GM21423 (cell line): ENCODE results near the gene SH3PXD2A.

Experiments used
- ATAC-seq: cut with Tn5 transposase; IDR thresholded peaks from one replicate; pipeline ENCODE4 v1.9.1; 2021; ENCODE audit warnings: mild to moderate bottlenecking, moderate library complexity; ENCODE audit not compliant: unreplicated experiment

The SH3PXD2A gene

GRCh38 chr10:103729851-103730250 lies 125.5 kb downstream of the SH3PXD2A start:
- ATAC-seq, result no peak

- ATAC-seq, result no peak
Measured at GRCh38 chr10:103727991-103728689, 127.2 kb downstream of the SH3PXD2A start.

DNA sequence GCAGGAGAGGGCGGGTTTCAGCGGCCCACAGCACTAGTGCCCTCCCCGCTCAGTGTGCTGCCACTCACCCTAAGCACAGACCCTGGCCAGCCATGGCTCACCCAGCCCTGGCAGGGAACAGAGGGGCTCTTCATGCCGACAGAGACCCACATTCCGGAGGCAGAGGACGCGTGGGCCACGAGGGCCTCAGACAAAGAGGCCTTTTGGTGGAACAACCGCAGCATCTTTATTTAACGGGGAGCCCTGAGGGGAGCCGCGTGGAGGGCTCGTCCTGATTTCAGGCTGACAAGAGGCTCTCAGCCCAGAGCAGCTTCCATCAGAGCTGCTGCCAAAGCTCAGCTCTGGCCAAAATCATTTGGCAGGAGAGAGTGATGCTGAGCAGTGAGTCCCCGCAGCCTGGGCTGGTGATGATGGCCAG lies 127.8 kb downstream of the SH3PXD2A start:
- ATAC-seq, result no peak

DNA sequence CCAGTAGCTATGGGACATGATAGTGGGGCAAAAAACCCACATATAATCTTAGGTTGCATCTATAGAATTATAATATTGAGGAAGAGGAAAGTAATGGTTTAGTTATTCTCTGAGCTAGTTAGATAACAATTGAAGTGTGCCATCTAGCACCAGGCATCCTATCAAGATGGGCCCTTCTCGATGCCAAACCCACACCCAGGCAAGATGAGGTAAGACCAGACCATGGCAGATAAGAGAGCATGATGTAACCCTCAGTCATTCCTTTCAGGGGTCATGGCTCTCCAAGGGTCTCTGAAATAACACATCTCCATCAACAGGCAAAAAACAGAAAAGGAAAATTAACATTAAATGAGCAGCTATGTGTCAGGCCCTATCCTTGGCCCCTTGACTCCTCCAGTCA lies 128.7 kb downstream of the SH3PXD2A start:
- no peak for ATAC-seq

DNA sequence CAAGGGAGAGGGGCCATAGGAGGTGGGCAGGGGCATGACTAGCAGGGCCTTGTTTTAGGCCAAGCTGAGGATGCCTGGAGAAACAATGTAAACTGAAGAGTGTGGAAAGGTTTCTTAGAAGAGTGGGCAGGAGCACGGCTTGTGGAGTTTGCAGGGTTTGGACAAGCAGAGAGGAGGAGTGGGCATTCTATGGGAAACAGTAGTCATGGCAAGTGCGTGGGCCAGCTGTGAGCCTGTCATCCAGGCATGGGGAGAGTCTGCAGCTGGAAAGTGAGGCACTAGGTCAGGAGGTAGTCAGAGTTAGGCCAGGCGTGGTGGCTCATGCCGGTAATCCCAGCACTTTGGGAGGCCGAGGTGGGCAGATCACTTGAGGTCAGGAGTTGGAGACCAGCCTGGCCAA lies 130.1 kb downstream of the SH3PXD2A start:
- no peak for ATAC-seq

DNA sequence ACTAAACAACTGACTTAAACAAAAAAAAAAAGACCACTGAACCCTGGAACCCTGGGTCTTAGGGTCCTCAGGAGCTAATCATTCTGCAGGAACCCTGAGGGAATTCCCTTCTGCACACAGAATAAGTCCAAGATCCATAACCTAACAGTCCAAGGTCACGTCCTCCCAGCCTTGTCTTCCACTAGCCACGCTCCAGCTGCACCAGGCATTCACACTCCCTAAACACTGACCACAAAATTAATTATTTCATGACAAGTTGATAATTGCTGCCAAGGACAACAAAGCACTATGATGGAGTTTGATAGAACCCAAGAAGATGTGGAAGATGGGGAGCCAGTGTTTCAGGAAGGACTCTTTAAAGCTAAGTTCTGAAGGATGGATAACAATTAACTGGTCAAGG lies 130.6 kb downstream of the SH3PXD2A start:
- ATAC-seq, result no peak

GRCh38 chr10:103724074-103724473 lies 131.3 kb downstream of the SH3PXD2A start:
- ATAC-seq, result no peak

DNA sequence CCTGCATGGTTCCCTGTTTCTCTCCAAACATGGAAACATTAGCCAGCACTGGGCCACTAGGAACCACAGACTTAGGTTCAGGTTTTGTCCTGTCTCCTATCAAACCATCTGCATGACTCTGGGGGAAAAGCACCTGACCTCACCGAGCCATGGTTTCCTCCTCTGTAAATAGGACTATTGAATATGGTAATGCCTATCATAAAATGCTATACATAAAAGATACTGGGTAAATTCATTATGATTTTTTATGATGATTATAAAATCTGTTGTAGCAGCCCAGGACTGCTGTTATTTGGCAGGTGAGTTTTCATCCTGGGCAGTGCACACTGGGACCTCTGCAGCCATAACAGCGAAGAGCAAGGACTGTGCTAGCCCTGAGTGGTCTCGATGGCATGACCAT lies 131.8 kb downstream of the SH3PXD2A start:
- no peak for ATAC-seq

DNA sequence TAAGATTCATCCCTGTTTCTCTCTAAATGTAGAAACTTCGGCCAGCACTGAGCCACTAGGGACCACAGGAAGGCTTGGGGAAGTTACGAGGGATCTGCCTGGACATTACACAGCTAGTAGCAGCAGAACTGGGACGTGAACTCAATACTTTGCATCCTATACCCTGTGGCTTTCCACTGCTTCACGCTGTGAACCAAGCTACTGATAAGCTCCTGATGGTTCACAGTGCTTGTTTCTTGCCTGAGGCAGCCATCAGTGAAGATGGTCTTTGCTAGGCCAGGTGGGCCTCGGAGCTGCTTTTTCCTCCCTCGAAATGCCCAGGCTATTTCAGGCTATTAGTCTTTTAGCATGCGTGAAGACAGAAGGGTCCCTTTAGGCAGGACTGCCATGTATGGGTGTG lies 132.7 kb downstream of the SH3PXD2A start:
- no peak for ATAC-seq

- ATAC-seq, result no peak
Measured at GRCh38 chr10:103720964-103721335, 134.4 kb downstream of the SH3PXD2A start.

GRCh38 chr10:103720328-103720963 lies 134.9 kb downstream of the SH3PXD2A start:
- ATAC-seq, result no peak

DNA sequence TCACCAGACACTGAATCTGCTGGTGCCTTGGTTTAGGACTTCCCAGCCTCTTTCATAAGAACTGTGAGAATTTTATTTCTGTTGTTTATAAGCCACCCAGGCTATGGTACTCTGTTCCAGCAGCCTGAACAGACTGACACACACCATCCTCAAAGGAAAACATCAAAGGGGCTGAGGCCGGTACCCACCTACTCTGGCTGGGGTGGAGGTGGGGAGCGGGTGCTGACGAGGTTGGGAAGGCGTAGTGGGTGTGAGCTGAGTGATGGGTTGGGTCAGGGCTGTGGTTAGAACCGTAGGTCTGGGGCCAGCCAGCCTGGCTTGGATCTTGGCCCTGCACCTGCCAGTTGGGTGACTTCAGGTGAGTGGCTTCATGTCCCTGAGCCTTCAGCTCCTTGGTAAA lies 136.3 kb downstream of the SH3PXD2A start:
- no peak for ATAC-seq

DNA sequence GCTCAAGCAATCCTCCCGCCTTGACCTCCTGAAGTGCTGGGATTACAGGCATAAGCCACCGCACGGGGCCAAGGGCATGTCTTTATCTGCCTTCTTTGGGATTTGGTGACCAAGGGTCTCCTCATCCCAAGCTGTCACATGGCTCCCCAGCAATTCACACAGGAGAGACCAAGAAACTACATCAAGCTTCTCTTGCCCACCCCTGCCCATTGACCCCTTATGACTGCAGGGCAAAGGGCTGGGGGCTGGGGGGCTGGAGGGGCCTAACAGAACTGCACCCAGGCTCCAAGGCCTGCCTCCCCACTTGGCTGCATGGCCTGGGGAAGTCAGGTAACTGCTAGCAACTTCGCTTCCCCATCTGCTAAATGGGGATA lies 137.1 kb downstream of the SH3PXD2A start:
- ATAC-seq, result no peak

GRCh38 chr10:103717341-103718246 lies 137.8 kb downstream of the SH3PXD2A start:
- no peak for ATAC-seq

DNA sequence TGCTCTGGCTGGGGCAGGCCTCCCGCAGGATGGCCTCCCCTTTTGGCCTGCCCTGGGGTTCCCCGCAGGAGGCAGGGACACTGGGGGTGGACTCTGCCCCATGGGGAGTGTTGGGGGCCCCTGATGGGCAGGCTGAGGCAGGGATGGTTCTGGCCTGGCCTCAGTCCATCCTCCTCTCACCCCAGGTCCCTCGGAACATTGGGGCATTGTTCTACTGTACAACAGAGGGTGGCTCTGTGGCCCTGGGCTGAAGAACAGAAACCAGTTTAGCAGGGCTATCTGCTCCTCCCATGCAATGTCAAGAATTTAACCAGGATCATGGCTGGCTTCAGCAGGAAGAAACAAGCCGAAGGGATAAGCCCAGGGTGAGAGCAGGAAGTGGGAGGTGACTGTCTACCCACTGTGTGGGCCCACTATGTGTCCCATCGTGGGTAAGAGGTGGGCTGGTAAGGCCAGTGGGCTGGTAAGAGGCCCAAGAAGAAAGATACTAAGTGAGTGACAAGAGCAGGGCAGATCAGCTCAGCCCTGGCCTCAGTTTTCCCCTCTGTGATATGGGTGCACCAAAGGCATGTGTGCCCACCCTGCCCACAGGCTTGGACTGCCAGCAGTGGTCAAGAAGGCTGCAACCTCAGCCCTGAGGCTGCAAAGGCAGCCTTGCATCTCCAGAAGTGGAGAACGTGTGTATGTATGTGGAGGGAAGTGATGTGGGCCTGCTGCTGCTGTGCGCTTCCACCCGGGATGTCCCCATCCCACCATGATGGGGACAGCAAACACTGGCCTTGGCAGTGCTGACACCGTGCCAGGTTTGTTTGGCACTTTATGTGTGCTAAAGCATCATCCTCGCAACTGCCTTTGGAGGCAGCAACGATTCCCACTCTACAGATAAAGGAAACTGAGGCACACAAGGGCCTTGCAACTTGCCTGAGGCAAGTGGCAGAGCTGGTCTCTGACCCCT lies 138.9 kb downstream of the SH3PXD2A start:
- ATAC-seq, result no peak

DNA sequence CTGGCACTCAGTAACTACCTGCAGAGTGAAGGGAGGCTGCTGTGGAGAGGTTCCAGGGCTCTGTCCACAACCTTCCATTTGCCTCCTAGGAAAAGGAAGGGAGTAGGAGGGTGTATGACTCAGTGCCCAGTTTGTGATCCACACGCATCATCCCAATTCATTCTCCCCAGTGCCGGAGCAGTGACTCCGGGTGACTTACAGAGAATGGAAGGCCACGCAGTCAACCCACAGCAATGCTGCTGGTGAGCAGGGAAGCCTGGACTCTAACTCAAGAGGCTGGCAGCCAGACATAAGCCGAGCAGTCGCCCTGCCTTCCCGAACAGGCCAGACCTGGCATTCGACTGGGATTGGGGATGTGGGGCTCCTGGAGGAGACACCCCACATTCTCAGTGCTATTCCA lies 139.9 kb downstream of the SH3PXD2A start:
- no peak for ATAC-seq

DNA sequence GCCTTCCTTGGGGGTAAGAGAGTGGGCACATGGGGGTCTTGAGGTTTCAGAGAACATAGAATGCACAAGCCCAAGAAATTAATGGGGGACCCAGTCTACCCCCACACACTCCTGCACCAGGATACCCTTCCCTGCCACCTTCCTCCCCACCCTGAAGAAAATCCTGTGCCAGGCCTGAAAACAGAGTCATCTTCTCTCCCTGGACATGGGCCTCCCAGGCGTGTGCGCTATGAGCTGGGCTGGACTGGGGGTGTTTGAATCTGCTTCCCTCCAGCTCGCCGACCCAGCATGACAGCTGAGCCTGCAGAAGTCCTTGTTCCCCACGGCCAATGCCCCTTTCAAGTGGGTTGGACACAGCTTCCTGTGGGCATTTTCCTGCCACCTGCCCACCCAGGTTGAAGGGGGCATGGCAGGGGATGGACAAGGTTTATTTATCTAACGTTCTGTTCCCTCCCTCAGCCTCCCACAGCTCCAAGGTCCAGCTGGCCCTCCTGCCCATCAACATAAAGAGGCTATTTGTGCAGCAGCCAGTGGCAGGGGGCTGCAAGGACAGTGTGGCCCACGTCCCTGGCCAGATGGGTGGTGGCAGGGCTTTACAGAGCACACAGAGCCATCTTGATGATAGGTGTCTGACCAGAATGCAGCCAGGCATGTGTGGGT lies 141.0 kb downstream of the SH3PXD2A start:
- no peak for ATAC-seq

DNA sequence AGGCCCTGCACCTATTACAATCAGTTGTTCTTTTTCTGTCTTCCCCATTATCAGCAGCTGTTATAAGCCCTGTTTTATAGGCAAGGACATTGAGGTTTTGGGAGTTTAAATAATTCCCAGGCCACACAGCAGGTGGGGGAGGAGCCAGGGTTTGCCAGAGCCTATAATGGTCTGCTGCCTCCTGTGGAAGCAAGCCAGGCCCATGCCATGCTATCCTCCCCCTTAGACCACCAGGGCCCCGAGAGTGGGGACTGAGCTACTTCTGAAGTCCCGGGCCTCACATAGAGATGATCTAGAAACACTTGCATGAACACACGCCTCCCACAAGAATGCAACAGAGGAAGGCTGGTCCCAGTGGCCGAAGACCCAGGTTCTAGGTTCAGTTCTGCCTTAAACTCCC lies 141.7 kb downstream of the SH3PXD2A start:
- no peak for ATAC-seq

DNA sequence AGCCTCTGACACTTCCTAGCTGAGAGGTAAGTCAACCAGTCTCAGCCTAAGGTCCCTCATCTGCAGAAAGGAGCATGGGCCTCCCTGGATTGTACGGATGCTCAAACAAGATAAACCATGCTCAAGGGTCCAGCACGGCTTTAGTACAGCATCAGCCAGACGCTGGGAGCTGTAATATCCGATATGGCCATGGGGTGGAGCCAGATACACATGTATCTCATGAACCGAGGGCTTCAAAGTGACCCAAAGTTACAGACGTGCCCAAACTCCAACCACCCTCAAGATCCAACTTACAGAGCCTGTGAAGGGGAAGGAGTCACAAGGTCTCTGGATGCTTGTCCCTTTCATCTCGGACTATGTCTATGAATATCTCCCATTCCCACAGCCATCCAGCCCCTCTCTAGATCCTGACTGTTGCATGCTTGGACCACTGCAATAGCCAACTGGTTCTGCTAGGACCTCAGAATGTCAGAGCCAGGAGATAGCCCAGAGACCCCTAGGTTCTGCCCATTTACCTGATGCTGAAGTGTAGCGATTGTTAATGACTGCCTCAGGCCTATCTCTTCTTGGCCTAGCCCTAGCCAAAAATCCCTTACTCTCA lies 142.4 kb downstream of the SH3PXD2A start:
- peak; percentile 44 for ATAC-seq

- ATAC-seq, result no peak
Measured at GRCh38 chr10:103712146-103712545, 143.2 kb downstream of the SH3PXD2A start.
